HUDEP-2 (cell line): ENCODE data around the gene FBLN2.

Experiments used
- DNase-seq, 76 experiments: peaks; one replicate each; lab custom pipeline; 2025; ENCODE audit not compliant: unreplicated experiment in 76 of 76; lab: John Stamatoyannopoulos, UW

Gene FBLN2

GRCh38 chr3:13634615-13635014, 85.7 kb downstream of the FBLN2 start:
- DNase-seq: no peak

GRCh38 chr3:13636186-13636585, 87.3 kb downstream of the FBLN2 start:
- no peak for DNase-seq

GRCh38 chr3:13636874-13637273, 87.9 kb downstream of the FBLN2 start:
- no peak for DNase-seq

- no peak for DNase-seq
These were observed 88.5 kb downstream of the FBLN2 start for GRCh38 chr3:13637311-13637891.

GRCh38 chr3:13637953-13638352, 89.0 kb downstream of the FBLN2 start:
- DNase-seq: no peak

GRCh38 chr3:13638927-13639326, 90.0 kb downstream of the FBLN2 start:
- DNase-seq: no peak

GRCh38 chr3:13642597-13642996, 93.7 kb downstream of the FBLN2 start:
- no peak for DNase-seq

GRCh38 chr3:13644341-13645117, 95.6 kb downstream of the FBLN2 start:
- no peak for DNase-seq

GRCh38 chr3:13645801-13646637, 97.1 kb downstream of the FBLN2 start:
- no peak for DNase-seq

- DNase-seq: peak in 6 of 76 experiments; percentile 3 to 41 (median 23)
These were observed 98.6 kb downstream of the FBLN2 start for GRCh38 chr3:13647298-13648059.

GRCh38 chr3:13648060-13649001, 99.4 kb downstream of the FBLN2 start:
- peak in 63 of 76 experiments; percentile 1 to 87 (median 57) for DNase-seq

- DNase-seq: peak in 64 of 76 experiments; percentile 12 to 80 (median 48)
These were observed 101.5 kb downstream of the FBLN2 start for GRCh38 chr3:13650210-13651056.

- DNase-seq: no peak
These were observed 102.1 kb downstream of the FBLN2 start for GRCh38 chr3:13651057-13651400.

GRCh38 chr3:13651775-13652428, 103.0 kb downstream of the FBLN2 start:
- DNase-seq: no peak

- peak in 3 of 76 experiments; percentile 18 to 26 (median 22) for DNase-seq
These were observed 103.8 kb downstream of the FBLN2 start for GRCh38 chr3:13652728-13653127.

GRCh38 chr3:13653631-13654279, 104.8 kb downstream of the FBLN2 start:
- DNase-seq: no peak

- no peak for DNase-seq
These were observed 105.6 kb downstream of the FBLN2 start for GRCh38 chr3:13654330-13655060.
